Stimulated activated CD4-positive, alpha-beta T cell treated with anti-CD3 and anti-CD28 coated beads, Interleukin-4, amount 100 ng/mL, for 48 hours (primary cell): Measurements from ENCODE around the gene CSF1.

ENCODE experiments used
- DNase-seq, 2 donors: peaks; one replicate each; pipeline ENCODE4 v3.0.0-alpha.2; 2020; ENCODE audit warnings: low read depth in 2 of 2

The CSF1 gene

GRCh38 chr1:109882288-109883245, 28.1 kb upstream of the CSF1 start:
- DNase-seq = no peak

GRCh38 chr1:109883248-109883955, 27.2 kb upstream of the CSF1 start:
- no peak for DNase-seq

- DNase-seq = no peak
These were observed 26.3 kb upstream of the CSF1 start for GRCh38 chr1:109884242-109884891.

GRCh38 chr1:109885589-109885988, 25.1 kb upstream of the CSF1 start:
- DNase-seq = no peak

GRCh38 chr1:109886827-109887226, 23.8 kb upstream of the CSF1 start:
- DNase-seq = no peak

DNA sequence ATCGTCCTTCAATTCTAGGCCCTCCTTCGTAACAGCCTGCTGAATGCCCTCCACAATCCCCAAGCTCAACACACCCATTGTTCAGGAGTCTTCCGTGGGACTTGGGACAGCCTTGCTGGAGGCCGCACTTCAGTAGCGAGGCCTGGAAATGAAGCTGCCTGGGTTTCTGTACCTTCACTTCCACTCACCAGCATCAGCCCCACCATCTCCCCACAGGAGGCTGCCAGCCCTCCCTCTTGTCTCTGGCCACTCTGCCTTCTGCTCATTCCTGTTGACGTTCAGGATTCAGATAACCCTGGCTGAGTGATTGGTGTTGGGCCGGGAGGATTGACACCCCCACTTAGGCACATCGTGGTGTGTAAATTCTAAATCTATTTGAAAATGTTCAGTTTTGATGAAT, 23.4 kb upstream of the CSF1 start:
- no peak for DNase-seq

GRCh38 chr1:109887884-109888283, 22.8 kb upstream of the CSF1 start:
- DNase-seq = no peak

DNA sequence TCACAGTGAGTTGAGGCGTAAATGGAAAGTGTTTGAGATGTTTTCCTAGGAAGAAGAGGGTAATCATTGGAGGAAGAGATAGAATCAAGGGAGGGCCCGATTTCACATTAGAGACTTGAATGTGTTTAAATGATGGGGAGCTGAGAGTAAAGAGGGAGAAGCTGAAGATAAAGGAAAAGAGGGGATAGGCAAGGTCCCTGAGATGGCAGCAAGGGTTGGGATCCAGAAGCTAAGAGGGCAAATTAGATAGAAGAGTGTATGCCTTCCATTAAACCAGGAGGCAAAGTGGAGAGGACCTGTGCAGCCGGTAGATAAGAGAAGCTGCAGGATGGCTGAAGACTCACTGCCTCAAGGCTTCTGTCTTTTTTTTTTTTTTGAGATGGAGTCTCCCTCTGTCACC, 21.6 kb upstream of the CSF1 start:
- DNase-seq = no peak

GRCh38 chr1:109890115-109890953, 20.3 kb upstream of the CSF1 start:
- DNase-seq = peak; percentile 46 to 67

DNA sequence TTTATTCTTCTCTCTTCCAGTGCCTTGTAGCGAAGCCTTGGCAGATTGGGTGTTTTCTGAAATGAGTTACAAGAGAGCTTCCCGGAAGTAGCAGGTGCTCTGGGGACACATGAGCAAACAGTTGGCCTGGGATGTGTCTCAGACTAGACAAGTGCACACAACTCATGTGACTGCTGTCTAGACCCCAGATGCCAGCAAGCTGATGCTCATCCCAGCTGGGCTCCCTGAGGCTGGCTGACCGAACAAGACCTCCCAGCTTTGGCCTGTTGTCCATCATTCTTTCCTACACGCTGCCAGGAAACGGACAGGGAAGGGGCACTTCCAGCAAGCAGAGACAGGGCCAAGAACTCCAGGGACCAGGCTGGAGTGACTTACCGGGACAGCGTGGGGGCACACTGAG, 18.7 kb upstream of the CSF1 start:
- DNase-seq = no peak

- DNase-seq = no peak
These were observed 17.9 kb upstream of the CSF1 start for GRCh38 chr1:109892561-109893368.

DNA sequence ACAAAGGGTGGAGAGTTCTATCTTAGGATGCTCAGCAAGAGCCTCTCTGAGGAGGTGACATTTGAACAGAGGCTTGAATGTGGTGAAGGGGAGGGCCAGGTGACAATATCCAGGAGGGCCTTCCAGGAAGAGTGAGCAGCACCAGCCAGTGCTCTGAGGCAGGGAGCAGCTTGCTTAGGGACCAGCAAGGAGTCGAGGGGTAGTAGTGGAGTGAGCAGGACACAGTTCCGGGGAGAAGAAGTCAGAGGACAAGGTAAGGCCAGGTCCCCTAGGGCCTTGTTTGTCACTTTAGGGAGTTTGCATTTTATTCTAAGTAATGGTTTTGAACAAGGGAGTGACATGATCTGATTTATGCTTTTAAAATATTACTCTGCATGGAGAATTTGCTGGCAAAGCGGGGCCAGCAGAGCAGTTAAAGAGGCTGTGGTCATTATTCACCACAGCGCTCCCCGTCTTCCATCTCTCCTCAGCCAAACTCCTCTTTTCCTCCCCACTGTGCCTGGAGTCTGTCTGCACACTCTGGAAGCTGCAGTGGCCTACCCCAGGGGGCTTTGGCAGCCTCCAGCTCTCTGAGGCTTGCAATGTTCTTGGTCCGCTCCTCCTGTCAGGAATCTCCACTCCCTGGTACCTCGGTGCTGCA, 17.0 kb upstream of the CSF1 start:
- no peak for DNase-seq

- DNase-seq = no peak
These were observed 15.6 kb upstream of the CSF1 start for GRCh38 chr1:109894823-109895719.

GRCh38 chr1:109895720-109896504, 14.7 kb upstream of the CSF1 start:
- DNase-seq = no peak

DNA sequence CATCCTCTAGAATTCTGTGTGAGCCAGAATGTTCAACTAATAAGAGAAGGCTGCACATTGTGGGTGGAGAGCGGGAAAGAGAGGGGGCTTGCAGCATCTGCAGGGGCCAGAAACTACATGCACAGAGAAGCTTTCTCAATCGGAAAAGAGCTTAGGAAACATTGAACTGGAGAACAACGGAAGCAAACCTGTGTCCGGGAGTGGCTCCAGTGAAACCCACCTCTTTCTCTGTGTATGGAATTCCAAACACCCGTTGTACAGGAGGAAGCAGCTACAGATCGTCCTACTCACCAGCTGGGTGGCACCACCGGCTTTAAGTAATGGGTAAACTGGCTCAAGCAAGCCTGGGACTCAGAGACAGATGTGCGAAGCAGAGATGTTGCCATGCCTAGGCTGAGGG, 14.0 kb upstream of the CSF1 start:
- no peak for DNase-seq

GRCh38 chr1:109897259-109897955, 13.2 kb upstream of the CSF1 start:
- DNase-seq = no peak

- DNase-seq = no peak
These were observed 11.8 kb upstream of the CSF1 start for GRCh38 chr1:109898842-109899241.

DNA sequence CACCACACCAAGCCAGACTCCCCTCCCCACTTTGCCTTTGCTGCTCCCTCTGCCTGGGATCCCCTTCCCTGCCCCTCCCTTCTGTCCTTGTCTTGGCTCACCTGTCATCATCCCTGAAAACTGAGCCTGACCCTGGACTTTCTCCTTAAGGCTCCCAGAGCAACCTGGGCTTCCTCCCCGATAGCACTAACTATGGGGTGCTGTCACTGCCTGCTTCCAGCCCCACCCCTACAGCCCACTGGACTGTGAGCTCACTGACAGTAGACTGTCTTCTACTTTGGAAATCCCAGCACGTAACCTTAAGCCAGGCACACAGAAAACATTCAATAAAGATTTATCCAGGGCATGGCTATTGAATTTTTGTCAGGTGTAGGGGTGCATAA, 9.5 kb upstream of the CSF1 start:
- no peak for DNase-seq
